ENCODE data around the gene PHTF1. TPM values are rescaled to one million over a fixed set of nuclear protein-coding genes. Genes with fewer than 3 reads are reported as not detected.

The PHTF1 gene
- polyA plus RNA-seq, 1 donor from 2014 or later, result 46.1 TPM

- TF ChIP-seq EP300 (conservative IDR thresholded peaks at IDR 0.05; ENCODE audit: poor library complexity, severe bottlenecking) (no peak), EZH2 (IDR thresholded peaks at IDR 0.05; ENCODE audit: borderline replicate concordance, insufficient read depth, low read length, poor library complexity, severe bottlenecking) (no peak), TAF1 (IDR thresholded peaks at IDR 0.05; ENCODE audit: low read depth) (no peak), MXI1 (conservative IDR thresholded peaks at IDR 0.05; ENCODE audit: poor library complexity, severe bottlenecking) (no peak), SMC3 (conservative IDR thresholded peaks at IDR 0.05; ENCODE audit: poor library complexity) (no peak), CTCF (IDR thresholded peaks at IDR 0.05; ENCODE audit: poor library complexity, severe bottlenecking) (no peak), REST (IDR thresholded peaks at IDR 0.05; ENCODE audit: borderline replicate concordance) (no peak), POLR2AphosphoS5 (IDR thresholded peaks at IDR 0.05) (no peak), RAD21 (conservative IDR thresholded peaks at IDR 0.05) (no peak)
- H2AFZ ChIP-seq (ENCODE audit: low read depth, low read length), result no peak overlapping the region
- H3K27me3 ChIP-seq (ENCODE audit: insufficient read depth, low read depth, low read length), result no peaks in the 10 kb centered on the region
- H3K4me3 ChIP-seq (ENCODE audit: low read length), result no peak overlapping the region
- H3F3A ChIP-seq (ENCODE audit: insufficient read depth, low read length, poor library complexity, severe bottlenecking), result no peaks in the 10 kb centered on the region
- H3K9me2 ChIP-seq (ENCODE audit: insufficient read depth, low read length), result no peaks in the 10 kb centered on the region
- no peaks in the 10 kb centered on the region for H3K79me2 ChIP-seq (replicated peaks; ENCODE audit: insufficient read depth, low read length)
- H3K27ac ChIP-seq (ENCODE audit: low read length), result no peak overlapping the region
- no peaks in the 10 kb centered on the region for H3K36me3 ChIP-seq (ENCODE audit: insufficient read depth, low read length)
- no peak overlapping the region for H3K9ac ChIP-seq (ENCODE audit: low read length)
- peaks cover 5% of the 10 kb centered on the region for H3K9me3 ChIP-seq (ENCODE audit: low read length)
- H4K20me1 ChIP-seq (ENCODE audit: insufficient read depth), result no peaks in the 10 kb centered on the region
- no peak overlapping the region for H3K4me2 ChIP-seq (ENCODE audit: low read length)
These were observed 44.5 kb downstream of the PHTF1 start for GRCh38 chr1:113714606-113715269.

- H3K9me2 ChIP-seq (ENCODE audit: insufficient read depth, low read length), result no peaks in the 10 kb centered on the region
- no peaks in the 10 kb centered on the region for H3K27me3 ChIP-seq (ENCODE audit: insufficient read depth, low read depth, low read length)
- H4K20me1 ChIP-seq (ENCODE audit: insufficient read depth), result no peaks in the 10 kb centered on the region
- no peak overlapping the region for H2AFZ ChIP-seq (ENCODE audit: low read depth, low read length)
- H3K4me2 ChIP-seq (ENCODE audit: low read length), result no peak overlapping the region
- H3K36me3 ChIP-seq (ENCODE audit: insufficient read depth, low read length), result no peaks in the 10 kb centered on the region
- TF ChIP-seq RAD21 (conservative IDR thresholded peaks at IDR 0.05) (no peak), REST (IDR thresholded peaks at IDR 0.05; ENCODE audit: borderline replicate concordance) (no peak), EP300 (conservative IDR thresholded peaks at IDR 0.05; ENCODE audit: poor library complexity, severe bottlenecking) (no peak), TAF1 (IDR thresholded peaks at IDR 0.05; ENCODE audit: low read depth) (no peak), EZH2 (IDR thresholded peaks at IDR 0.05; ENCODE audit: borderline replicate concordance, insufficient read depth, low read length, poor library complexity, severe bottlenecking) (no peak), SMC3 (conservative IDR thresholded peaks at IDR 0.05; ENCODE audit: poor library complexity) (no peak), MXI1 (conservative IDR thresholded peaks at IDR 0.05; ENCODE audit: poor library complexity, severe bottlenecking) (no peak), POLR2AphosphoS5 (IDR thresholded peaks at IDR 0.05) (no peak)
- H3K4me3 ChIP-seq (ENCODE audit: low read length), result no peak overlapping the region
- no peak overlapping the region for H3K9ac ChIP-seq (ENCODE audit: low read length)
- H3K27ac ChIP-seq (ENCODE audit: low read length), result no peak overlapping the region
- H3K79me2 ChIP-seq (replicated peaks; ENCODE audit: insufficient read depth, low read length), result no peaks in the 10 kb centered on the region
- no peaks in the 10 kb centered on the region for H3K9me3 ChIP-seq (ENCODE audit: low read length)
- no peaks in the 10 kb centered on the region for H3F3A ChIP-seq (ENCODE audit: insufficient read depth, low read length, poor library complexity, severe bottlenecking)
These were observed 57.9 kb downstream of the PHTF1 start for GRCh38 chr1:113701429-113701828.

Data from neural cell (in vitro differentiated cells).